Gastroesophageal sphincter (tissue), 3 donors: ENCODE data around the gene ZNF799.

Source experiments
- EP300 ChIP-seq: sonication (generic); formaldehyde crosslinking; IDR thresholded peaks from one replicate; pipeline ENCODE4 v1.6.1; 2017; ENCODE audit warnings: antibody characterized with exemption, mild to moderate bottlenecking
- POLR2A ChIP-seq, 2 donors: fragments of 450-650 bp; IDR thresholded peaks; one replicate each; pipeline ENCODE4 v1.6.1; 2017; ENCODE audit warnings: antibody characterized with exemption in 2 of 2, mild to moderate bottlenecking in 2 of 2, moderate library complexity in 1 of 2
- POLR2AphosphoS5 ChIP-seq: sonication (generic); formaldehyde crosslinking; IDR thresholded peaks from one replicate; pipeline ENCODE4 v1.6.1; 2017; ENCODE audit warnings: antibody characterized with exemption
- TF ChIP-seq, protein P1 (sequence below), 4 experiments: fragments of 200-600 bp in 2 of 4; fragments of 450-650 bp in 2 of 4; sonication (generic) in 1 of 4; IDR thresholded peaks; one replicate each; pipeline ENCODE4 v1.5.1; 2017 to 2019; ENCODE audit warnings: antibody characterized with exemption in 4 of 4, mild to moderate bottlenecking in 2 of 4, moderate library complexity in 2 of 4

- TF ChIP-seq POLR2AphosphoS5: no peak
- TF ChIP-seq POLR2A (IDR thresholded peaks at IDR 0.05): no peak
- TF ChIP-seq EP300: no peak
- TF ChIP-seq, protein P1, sequence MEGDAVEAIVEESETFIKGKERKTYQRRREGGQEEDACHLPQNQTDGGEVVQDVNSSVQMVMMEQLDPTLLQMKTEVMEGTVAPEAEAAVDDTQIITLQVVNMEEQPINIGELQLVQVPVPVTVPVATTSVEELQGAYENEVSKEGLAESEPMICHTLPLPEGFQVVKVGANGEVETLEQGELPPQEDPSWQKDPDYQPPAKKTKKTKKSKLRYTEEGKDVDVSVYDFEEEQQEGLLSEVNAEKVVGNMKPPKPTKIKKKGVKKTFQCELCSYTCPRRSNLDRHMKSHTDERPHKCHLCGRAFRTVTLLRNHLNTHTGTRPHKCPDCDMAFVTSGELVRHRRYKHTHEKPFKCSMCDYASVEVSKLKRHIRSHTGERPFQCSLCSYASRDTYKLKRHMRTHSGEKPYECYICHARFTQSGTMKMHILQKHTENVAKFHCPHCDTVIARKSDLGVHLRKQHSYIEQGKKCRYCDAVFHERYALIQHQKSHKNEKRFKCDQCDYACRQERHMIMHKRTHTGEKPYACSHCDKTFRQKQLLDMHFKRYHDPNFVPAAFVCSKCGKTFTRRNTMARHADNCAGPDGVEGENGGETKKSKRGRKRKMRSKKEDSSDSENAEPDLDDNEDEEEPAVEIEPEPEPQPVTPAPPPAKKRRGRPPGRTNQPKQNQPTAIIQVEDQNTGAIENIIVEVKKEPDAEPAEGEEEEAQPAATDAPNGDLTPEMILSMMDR (IDR thresholded peaks at IDR 0.05): no peak
Observed at GRCh38 chr19:12450844-12451243, 49.8 kb upstream of the ZNF799 start.
